Testis (tissue), 3 donors: Measurements from ENCODE around the gene PIEZO1. TPM values are rescaled to one million over a fixed set of nuclear protein-coding genes. Genes with fewer than 3 reads are reported as not detected.

ENCODE experiments used
- DNase-seq: peaks from one replicate; pipeline ENCODE4 v3.0.0-alpha.2; 2019
- H3K27ac ChIP-seq, 2 donors: fragments of 200-600 bp; sonication (generic); one replicate each; pipeline ENCODE4 v1.5.1; 2019
- H3K27me3 ChIP-seq: fragments of 200-600 bp; sonication (generic); one replicate; pipeline ENCODE4 v1.5.1; 2019
- H3K36me3 ChIP-seq: fragments of 200-600 bp; sonication (generic); one replicate; pipeline ENCODE4 v1.5.1; 2017; ENCODE audit warnings: low read depth; ENCODE audit errors: missing control alignments
- H3K4me1 ChIP-seq: fragments of 200-600 bp; sonication (generic); one replicate; pipeline ENCODE4 v1.5.1; 2019
- H3K4me3 ChIP-seq, 2 donors: fragments of 200-600 bp; sonication (generic); one replicate each; pipeline ENCODE4 v1.5.1; 2017 to 2019
- H3K9me3 ChIP-seq: fragments of 200-600 bp; sonication (generic); one replicate; pipeline ENCODE4 v1.5.1; 2017
- POLR2A ChIP-seq: fragments of 450-650 bp; IDR thresholded peaks from one replicate; pipeline ENCODE4 v1.6.1; 2017; ENCODE audit warnings: antibody characterized with exemption, mild to moderate bottlenecking, moderate library complexity
- WGBS, 2 donors: methylation state at CpG; one replicate each; pipeline ENCODE4 v1.1.5; 2018; 5-methylcytosine and 5-hydroxymethylcytosine counted together
- intact Hi-C: fragments of 100-400 bp; cut with DNase I; formaldehyde crosslinking; loops from one replicate; pipeline ENCODE4 v1.15.1; 2023; ENCODE audit warnings: low total_unique reads
- polyA plus RNA-seq: library from polyadenylated mRNA; stranded (reverse); fragments of 350-450 nt; fragmentation: Illumina TruSeq; extraction: RNeasy Lipid Tissue Mini Kit (QIAGEN cat#74804); gene quantifications from one replicate; pipeline ENCODE4 v1.2.3, GENCODE V29; 2014; ENCODE audit warnings: low read depth, low replicate concordance; ENCODE audit not compliant: insufficient read depth
- total RNA-seq, 2 donors: library from RNA; depleted of rRNA; stranded (reverse); fragments of >200 nt; gene quantifications; one replicate each; pipeline ENCODE4 v1.2.3, GENCODE V29; 2016
- TF ChIP-seq, protein P1 (sequence below), 3 experiments: fragments of 450-650 bp in 2 of 3; fragments of 200-600 bp in 1 of 3; sonication (generic) in 1 of 3; IDR thresholded peaks; one replicate each; pipeline ENCODE4 v1.5.1; 2016 to 2019; ENCODE audit warnings: antibody characterized with exemption in 3 of 3, mild to moderate bottlenecking in 2 of 3, moderate library complexity in 1 of 3

Gene PIEZO1
- total and polyA plus RNA-seq, 3 donors from 2014 or later, result 24.2 to 44.5 (median 40.7) TPM

- intact Hi-C loops, result no loop called here
- Histone ChIP-seq H3K27me3 (no peaks in the 10 kb centered on the region), H3K27ac (no peak overlapping the region), H3K9me3 (no peaks in the 10 kb centered on the region), H3K4me1 (no peaks in the 10 kb centered on the region), H3K36me3 (no peaks in the 10 kb centered on the region), H3K4me3 (no peak overlapping the region)
- no peak for TF ChIP-seq POLR2A
- TF ChIP-seq, protein P1, sequence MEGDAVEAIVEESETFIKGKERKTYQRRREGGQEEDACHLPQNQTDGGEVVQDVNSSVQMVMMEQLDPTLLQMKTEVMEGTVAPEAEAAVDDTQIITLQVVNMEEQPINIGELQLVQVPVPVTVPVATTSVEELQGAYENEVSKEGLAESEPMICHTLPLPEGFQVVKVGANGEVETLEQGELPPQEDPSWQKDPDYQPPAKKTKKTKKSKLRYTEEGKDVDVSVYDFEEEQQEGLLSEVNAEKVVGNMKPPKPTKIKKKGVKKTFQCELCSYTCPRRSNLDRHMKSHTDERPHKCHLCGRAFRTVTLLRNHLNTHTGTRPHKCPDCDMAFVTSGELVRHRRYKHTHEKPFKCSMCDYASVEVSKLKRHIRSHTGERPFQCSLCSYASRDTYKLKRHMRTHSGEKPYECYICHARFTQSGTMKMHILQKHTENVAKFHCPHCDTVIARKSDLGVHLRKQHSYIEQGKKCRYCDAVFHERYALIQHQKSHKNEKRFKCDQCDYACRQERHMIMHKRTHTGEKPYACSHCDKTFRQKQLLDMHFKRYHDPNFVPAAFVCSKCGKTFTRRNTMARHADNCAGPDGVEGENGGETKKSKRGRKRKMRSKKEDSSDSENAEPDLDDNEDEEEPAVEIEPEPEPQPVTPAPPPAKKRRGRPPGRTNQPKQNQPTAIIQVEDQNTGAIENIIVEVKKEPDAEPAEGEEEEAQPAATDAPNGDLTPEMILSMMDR (IDR thresholded peaks at IDR 0.05), result no peak
- 79 to 100% methylated on average over 1 to 12 of the region's 12 CpGs for WGBS, 2 donors
- DNase-seq, result no peak
These were observed 34.2 kb downstream of the PIEZO1 start for GRCh38 chr16:88750854-88751253.

- TF ChIP-seq, protein P1 (IDR thresholded peaks at IDR 0.05), result no peak
- TF ChIP-seq POLR2A, result no peak
- H3K4me1 ChIP-seq, result peaks cover 5% of the 10 kb centered on the region
- DNase-seq, result no peak
- no peak overlapping the region for H3K27ac ChIP-seq
- no peaks in the 10 kb centered on the region for H3K36me3 ChIP-seq
- WGBS, 2 donors, result 94 to 95% methylated on average over 23 to 26 of the region's 26 CpGs
- H3K27me3 ChIP-seq, result no peaks in the 10 kb centered on the region
- intact Hi-C loops, result no loop called here
- no peak overlapping the region for H3K4me3 ChIP-seq
- no peaks in the 10 kb centered on the region for H3K9me3 ChIP-seq
These were observed 35.7 kb downstream of the PIEZO1 start for GRCh38 chr16:88749358-88749757.

DNA sequence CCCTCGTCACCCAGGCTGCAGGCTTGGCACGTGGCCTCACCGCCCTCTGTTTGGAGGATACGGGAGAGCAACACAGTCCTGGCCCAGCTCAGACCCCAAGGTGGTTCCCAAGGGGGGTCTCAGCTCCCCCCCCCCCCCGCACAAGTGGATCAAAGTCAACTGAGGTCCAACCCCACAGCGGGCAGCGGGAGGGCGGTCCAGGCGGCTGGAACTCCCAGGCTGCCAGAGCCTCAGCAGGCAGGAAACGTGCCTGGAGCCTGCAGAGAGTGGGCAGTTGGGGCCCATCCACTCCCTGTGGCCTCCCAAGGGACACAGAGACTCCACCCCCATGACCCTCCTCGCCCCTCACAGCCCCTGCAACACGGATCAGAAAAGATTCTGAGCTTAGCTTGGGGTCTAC lies 36.7 kb downstream of the PIEZO1 start:
- intact Hi-C loops, result no loop called here
- Histone ChIP-seq H3K27ac (no peak overlapping the region), H3K27me3 (no peaks in the 10 kb centered on the region), H3K36me3 (no peaks in the 10 kb centered on the region), H3K4me1 (peaks cover 12% of the 10 kb centered on the region), H3K9me3 (no peaks in the 10 kb centered on the region), H3K4me3 (no peak overlapping the region)
- WGBS, 2 donors, result 85 to 96% methylated on average over 8 to 12 of the region's 12 CpGs
- DNase-seq, result no peak
- TF ChIP-seq POLR2A, result no peak
- TF ChIP-seq, protein P1 (IDR thresholded peaks at IDR 0.05), result no peak

DNA sequence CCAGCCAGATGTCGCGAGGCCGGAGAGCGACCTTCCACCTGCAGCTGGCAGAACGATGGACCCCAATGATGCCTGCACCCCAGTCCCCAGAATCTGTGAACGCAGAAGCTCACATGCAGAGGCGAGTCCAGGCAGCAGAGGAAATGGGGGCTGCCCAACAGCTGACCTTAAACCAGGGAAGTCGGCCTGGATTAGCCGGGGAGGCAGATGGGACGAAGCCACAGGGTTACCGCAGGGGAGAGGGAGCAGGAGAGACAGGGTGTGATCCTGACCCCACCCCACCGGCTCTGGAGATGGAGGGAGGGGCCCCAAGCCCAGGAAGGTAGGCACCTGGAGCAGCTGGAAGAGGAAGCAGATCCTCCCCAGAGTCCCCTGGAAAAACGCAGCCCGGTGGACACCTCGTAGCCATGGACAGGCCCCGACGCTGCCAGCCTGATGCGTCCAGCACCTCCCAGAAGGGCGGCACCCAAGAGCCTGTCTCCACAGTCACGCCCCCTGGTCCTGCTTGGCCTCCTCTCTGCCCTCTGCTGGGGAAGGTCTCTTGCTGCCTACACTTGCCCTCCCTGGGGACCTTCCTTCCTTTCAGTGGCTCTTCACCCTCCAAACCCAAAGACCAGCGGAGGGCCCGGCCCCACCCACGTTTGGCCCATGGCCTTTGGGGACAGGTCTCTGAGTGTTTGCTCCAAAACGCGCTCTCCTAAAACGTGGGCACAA lies 37.3 kb downstream of the PIEZO1 start:
- TF ChIP-seq POLR2A, result no peak
- TF ChIP-seq, protein P1 (IDR thresholded peaks at IDR 0.05), result no peak
- Histone ChIP-seq H3K4me3 (no peak overlapping the region), H3K27me3 (no peaks in the 10 kb centered on the region), H3K4me1 (peaks cover 12% of the 10 kb centered on the region), H3K27ac (no peak overlapping the region), H3K36me3 (no peaks in the 10 kb centered on the region), H3K9me3 (no peaks in the 10 kb centered on the region)
- WGBS, 2 donors, result 89 to 94% methylated on average over 12 to 26 of the region's 26 CpGs
- DNase-seq, result no peak
- intact Hi-C loops, result no loop called here

GRCh38 chr16:88746506-88746905 lies 38.5 kb downstream of the PIEZO1 start:
- intact Hi-C loops, result no loop called here
- WGBS, 2 donors, result 58 to 61% methylated on average over 11 to 17 of the region's 17 CpGs
- no peaks in the 10 kb centered on the region for H3K9me3 ChIP-seq
- H3K4me3 ChIP-seq, result no peak overlapping the region
- no peak for TF ChIP-seq POLR2A
- TF ChIP-seq, protein P1 (IDR thresholded peaks at IDR 0.05), result no peak
- DNase-seq, result peak; percentile 33
- peaks cover 12% of the 10 kb centered on the region for H3K4me1 ChIP-seq
- no peaks in the 10 kb centered on the region for H3K27me3 ChIP-seq
- no peaks in the 10 kb centered on the region for H3K36me3 ChIP-seq
- no peak overlapping the region for H3K27ac ChIP-seq
